ENCODE measurements around the gene SLC30A3. TPM values are rescaled to one million over a fixed set of nuclear protein-coding genes. Genes with fewer than 3 reads are reported as not detected.

The SLC30A3 gene
- total and polyA plus RNA-seq, 2 of the 13 experiments (the other 11 are each of a cell fraction or from before 2014, with no cell fraction given), result 0.38 to 0.79 TPM

DNA sequence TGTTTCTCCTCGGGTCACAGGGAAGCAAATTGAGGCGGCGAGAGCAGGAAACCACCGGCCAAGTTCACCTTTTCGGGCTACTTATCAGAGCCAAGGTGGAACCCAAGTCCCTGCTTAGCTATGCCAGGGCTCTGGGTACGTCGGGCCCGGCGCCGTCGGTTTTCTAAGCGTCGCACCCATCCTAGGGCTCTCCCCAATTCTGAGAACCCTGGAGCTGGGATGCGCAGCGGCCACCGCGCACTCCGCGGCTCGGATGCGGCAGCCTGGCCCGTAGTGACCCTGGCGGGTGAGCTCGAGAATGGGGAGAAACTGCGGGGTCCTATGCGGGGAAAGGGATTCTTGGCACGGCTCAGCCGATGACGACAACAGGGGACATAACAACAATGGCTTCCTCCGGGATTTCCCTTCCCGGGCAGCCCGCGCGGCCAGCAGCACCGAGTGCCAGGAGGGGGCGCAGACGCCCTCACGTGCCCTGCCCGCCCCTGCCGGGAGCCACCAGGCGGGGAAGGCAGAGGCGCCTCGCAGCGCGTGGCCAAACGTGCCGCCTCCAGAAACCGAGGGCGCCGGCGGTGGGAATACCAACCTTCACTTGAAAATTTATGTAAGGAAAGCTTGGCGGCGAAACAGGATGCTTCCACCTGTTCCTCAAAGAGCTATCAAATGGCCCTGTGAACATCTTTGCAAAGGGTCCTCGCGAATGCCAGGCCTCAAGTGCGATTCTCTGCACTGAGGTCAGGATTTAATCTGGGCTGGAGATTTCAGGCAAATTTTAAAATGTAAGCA lies 2.1 kb upstream of the SLC30A3 start (continued):
- TF ChIP-seq, protein P1, sequence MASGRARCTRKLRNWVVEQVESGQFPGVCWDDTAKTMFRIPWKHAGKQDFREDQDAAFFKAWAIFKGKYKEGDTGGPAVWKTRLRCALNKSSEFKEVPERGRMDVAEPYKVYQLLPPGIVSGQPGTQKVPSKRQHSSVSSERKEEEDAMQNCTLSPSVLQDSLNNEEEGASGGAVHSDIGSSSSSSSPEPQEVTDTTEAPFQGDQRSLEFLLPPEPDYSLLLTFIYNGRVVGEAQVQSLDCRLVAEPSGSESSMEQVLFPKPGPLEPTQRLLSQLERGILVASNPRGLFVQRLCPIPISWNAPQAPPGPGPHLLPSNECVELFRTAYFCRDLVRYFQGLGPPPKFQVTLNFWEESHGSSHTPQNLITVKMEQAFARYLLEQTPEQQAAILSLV (CRISPR knock-in tag; IDR thresholded peaks at IDR 0.05; ENCODE audit: borderline replicate concordance), result no peak; the same call in 1 of the 2 replicates
- TF ChIP-seq, protein P2, sequence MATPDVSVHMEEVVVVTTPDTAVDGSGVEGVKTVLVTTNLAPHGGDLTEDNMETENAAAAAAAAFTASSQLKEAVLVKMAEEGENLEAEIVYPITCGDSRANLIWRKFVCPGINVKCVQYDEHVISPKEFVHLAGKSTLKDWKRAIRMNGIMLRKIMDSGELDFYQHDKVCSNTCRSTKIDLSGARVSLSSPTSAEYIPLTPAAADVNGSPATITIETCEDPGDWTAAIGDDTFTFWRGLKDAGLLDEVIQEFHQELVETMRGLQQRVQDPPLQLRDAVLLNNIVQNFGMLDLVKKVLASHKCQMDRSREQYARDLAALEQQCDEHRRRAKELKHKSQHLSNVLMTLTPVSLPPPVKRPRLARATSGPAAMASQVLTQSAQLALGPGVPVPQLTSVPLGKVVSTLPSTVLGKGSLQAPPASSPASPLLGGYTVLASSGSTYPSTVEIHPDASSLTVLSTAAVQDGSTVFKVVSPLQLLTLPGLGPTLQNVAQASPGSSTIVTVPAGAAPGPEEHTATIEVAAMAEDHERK (CRISPR knock-in tag; IDR thresholded peaks at IDR 0.05; ENCODE audit: low read depth), result no peak
- TF ChIP-seq ZNF724P (CRISPR knock-in tag; IDR thresholded peaks at IDR 0.05; ENCODE audit: borderline replicate concordance) (peak; percentile 78; the same call in 1 of the 2 replicates), ZNF766 (CRISPR knock-in tag; IDR thresholded peaks at IDR 0.05; ENCODE audit: borderline replicate concordance) (no peak), ZNF772 (CRISPR knock-in tag; IDR thresholded peaks at IDR 0.05) (peak; percentile 55; the same call in 1 of the 2 replicates), CEBPB (IDR thresholded peaks at IDR 0.05; ENCODE audit: borderline replicate concordance, low read depth, low read length) (no peak), ZSCAN21 (CRISPR knock-in tag; IDR thresholded peaks at IDR 0.05; ENCODE audit: borderline replicate concordance) (peak; percentile 89; the same call in 1 of the 2 replicates), NFIB (CRISPR knock-in tag; IDR thresholded peaks at IDR 0.05; ENCODE audit: borderline replicate concordance) (no peak)
- TF ChIP-seq, protein P3, sequence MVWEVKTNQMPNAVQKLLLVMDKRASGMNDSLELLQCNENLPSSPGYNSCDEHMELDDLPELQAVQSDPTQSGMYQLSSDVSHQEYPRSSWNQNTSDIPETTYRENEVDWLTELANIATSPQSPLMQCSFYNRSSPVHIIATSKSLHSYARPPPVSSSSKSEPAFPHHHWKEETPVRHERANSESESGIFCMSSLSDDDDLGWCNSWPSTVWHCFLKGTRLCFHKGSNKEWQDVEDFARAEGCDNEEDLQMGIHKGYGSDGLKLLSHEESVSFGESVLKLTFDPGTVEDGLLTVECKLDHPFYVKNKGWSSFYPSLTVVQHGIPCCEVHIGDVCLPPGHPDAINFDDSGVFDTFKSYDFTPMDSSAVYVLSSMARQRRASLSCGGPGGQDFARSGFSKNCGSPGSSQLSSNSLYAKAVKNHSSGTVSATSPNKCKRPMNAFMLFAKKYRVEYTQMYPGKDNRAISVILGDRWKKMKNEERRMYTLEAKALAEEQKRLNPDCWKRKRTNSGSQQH (CRISPR knock-in tag; IDR thresholded peaks at IDR 0.05; ENCODE audit: low read depth), result peak; percentile 80; the same call in 1 of the 2 replicates
- TF ChIP-seq, protein P4, sequence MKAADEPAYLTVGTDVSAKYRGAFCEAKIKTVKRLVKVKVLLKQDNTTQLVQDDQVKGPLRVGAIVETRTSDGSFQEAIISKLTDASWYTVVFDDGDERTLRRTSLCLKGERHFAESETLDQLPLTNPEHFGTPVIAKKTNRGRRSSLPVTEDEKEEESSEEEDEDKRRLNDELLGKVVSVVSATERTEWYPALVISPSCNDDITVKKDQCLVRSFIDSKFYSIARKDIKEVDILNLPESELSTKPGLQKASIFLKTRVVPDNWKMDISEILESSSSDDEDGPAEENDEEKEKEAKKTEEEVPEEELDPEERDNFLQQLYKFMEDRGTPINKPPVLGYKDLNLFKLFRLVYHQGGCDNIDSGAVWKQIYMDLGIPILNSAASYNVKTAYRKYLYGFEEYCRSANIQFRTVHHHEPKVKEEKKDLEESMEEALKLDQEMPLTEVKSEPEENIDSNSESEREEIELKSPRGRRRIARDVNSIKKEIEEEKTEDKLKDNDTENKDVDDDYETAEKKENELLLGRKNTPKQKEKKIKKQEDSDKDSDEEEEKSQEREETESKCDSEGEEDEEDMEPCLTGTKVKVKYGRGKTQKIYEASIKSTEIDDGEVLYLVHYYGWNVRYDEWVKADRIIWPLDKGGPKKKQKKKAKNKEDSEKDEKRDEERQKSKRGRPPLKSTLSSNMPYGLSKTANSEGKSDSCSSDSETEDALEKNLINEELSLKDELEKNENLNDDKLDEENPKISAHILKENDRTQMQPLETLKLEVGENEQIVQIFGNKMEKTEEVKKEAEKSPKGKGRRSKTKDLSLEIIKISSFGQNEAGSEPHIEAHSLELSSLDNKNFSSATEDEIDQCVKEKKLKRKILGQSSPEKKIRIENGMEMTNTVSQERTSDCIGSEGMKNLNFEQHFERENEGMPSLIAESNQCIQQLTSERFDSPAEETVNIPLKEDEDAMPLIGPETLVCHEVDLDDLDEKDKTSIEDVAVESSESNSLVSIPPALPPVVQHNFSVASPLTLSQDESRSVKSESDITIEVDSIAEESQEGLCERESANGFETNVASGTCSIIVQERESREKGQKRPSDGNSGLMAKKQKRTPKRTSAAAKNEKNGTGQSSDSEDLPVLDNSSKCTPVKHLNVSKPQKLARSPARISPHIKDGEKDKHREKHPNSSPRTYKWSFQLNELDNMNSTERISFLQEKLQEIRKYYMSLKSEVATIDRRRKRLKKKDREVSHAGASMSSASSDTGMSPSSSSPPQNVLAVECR (CRISPR knock-in tag; IDR thresholded peaks at IDR 0.05; ENCODE audit: borderline replicate concordance), result peak; percentile 72; the same call in 1 of the 2 replicates
- TF ChIP-seq, protein P5, sequence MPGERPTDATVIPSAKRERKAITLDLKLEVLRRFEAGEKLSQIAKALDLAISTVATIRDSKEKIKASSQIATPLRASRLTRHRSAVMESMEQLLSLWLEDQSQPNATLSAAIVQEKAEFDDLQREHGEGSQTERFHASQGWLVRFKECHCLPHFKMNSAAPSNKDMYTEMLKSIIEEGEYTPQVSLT (CRISPR knock-in tag; IDR thresholded peaks at IDR 0.05; ENCODE audit: borderline replicate concordance, low read depth), result no peak
- TF ChIP-seq, protein P6, sequence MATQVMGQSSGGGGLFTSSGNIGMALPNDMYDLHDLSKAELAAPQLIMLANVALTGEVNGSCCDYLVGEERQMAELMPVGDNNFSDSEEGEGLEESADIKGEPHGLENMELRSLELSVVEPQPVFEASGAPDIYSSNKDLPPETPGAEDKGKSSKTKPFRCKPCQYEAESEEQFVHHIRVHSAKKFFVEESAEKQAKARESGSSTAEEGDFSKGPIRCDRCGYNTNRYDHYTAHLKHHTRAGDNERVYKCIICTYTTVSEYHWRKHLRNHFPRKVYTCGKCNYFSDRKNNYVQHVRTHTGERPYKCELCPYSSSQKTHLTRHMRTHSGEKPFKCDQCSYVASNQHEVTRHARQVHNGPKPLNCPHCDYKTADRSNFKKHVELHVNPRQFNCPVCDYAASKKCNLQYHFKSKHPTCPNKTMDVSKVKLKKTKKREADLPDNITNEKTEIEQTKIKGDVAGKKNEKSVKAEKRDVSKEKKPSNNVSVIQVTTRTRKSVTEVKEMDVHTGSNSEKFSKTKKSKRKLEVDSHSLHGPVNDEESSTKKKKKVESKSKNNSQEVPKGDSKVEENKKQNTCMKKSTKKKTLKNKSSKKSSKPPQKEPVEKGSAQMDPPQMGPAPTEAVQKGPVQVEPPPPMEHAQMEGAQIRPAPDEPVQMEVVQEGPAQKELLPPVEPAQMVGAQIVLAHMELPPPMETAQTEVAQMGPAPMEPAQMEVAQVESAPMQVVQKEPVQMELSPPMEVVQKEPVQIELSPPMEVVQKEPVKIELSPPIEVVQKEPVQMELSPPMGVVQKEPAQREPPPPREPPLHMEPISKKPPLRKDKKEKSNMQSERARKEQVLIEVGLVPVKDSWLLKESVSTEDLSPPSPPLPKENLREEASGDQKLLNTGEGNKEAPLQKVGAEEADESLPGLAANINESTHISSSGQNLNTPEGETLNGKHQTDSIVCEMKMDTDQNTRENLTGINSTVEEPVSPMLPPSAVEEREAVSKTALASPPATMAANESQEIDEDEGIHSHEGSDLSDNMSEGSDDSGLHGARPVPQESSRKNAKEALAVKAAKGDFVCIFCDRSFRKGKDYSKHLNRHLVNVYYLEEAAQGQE (IDR thresholded peaks at IDR 0.05; ENCODE audit: borderline replicate concordance in 1 of 2, low read depth in 1 of 2, low read length in 2 of 2), result no peak
